HG03196 (cell line): ENCODE measurements around the gene RREB1.

Experiments used
- ATAC-seq: cut with Tn5 transposase; IDR thresholded peaks from one replicate; pipeline ENCODE4 v1.9.1; 2021; ENCODE audit not compliant: unreplicated experiment

Gene RREB1, protein sequence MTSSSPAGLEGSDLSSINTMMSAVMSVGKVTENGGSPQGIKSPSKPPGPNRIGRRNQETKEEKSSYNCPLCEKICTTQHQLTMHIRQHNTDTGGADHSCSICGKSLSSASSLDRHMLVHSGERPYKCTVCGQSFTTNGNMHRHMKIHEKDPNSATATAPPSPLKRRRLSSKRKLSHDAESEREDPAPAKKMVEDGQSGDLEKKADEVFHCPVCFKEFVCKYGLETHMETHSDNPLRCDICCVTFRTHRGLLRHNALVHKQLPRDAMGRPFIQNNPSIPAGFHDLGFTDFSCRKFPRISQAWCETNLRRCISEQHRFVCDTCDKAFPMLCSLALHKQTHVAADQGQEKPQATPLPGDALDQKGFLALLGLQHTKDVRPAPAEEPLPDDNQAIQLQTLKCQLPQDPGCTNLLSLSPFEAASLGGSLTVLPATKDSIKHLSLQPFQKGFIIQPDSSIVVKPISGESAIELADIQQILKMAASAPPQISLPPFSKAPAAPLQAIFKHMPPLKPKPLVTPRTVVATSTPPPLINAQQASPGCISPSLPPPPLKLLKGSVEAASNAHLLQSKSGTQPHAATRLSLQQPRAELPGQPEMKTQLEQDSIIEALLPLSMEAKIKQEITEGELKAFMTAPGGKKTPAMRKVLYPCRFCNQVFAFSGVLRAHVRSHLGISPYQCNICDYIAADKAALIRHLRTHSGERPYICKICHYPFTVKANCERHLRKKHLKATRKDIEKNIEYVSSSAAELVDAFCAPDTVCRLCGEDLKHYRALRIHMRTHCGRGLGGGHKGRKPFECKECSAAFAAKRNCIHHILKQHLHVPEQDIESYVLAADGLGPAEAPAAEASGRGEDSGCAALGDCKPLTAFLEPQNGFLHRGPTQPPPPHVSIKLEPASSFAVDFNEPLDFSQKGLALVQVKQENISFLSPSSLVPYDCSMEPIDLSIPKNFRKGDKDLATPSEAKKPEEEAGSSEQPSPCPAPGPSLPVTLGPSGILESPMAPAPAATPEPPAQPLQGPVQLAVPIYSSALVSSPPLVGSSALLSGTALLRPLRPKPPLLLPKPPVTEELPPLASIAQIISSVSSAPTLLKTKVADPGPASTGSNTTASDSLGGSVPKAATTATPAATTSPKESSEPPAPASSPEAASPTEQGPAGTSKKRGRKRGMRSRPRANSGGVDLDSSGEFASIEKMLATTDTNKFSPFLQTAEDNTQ (N-terminal part only)

DNA sequence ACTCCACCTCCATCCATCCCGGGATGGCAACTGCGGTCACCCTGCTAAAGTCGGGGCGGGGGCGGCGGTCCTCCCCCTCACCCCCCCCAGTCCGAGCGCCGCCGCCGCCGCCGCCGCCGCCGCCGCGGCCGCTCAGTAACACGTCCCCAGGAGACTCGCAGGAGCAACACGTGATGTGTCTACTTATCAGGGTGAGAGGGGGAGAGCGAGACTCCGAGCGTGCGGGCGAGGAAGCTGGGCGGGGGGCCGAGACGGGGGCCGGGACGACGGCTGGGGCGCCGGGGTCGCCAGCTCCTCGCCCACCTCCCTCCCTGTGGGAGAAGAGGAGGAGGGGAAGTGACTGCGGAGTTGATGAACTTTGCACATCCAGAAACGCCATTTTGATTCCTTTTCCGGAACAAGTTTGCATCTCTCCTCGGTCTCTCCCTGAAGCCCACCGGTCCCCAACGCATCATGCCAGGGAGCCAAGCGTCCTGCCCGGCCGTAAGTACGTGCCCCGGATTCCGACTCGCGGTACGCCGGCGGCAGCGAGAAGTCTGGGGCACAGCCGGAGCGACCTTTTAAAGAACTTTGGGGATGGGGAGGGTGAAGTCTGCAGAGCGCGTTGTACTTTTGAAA is at the start of gene RREB1:
RREB1 (plus strand) TSS at position 384 of the 618 bp plus-strand sequence. CDS start 73,951 bp downstream, outside the sequence.
- peak; percentile 61 for ATAC-seq

DNA sequence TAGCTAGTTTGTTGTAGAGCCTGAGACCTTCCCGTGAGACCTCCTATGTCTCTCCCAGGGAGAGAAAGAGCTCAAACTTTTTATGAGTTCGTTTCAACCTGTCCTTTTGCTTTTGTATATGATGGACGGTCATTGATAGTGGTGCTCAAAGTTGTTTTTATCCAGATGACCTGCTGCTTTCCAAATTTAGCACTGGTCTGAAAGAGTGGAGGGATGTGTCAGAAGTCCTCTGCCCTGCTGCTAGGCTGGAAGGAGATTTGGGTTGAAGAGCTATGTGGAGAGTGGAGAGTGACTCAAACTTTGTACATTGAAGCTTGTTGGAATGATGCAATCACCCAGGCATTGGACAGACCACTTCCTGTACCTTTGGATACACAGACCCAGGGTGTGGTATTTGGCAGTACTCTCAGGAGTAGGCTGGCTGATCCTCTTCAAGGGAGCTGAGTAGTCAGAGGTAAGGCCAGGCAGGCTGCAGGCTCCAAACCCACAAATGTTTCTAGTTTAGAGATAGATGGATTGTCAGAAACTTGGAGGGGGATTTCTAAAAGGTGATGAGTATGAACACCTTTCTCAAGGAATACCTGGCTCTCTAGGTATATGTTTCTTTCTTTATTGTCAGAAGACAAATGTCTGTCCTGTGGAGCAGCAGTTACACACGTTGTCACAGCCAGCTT is 49.4 kb upstream of the RREB1 start:
- no peak for ATAC-seq

DNA sequence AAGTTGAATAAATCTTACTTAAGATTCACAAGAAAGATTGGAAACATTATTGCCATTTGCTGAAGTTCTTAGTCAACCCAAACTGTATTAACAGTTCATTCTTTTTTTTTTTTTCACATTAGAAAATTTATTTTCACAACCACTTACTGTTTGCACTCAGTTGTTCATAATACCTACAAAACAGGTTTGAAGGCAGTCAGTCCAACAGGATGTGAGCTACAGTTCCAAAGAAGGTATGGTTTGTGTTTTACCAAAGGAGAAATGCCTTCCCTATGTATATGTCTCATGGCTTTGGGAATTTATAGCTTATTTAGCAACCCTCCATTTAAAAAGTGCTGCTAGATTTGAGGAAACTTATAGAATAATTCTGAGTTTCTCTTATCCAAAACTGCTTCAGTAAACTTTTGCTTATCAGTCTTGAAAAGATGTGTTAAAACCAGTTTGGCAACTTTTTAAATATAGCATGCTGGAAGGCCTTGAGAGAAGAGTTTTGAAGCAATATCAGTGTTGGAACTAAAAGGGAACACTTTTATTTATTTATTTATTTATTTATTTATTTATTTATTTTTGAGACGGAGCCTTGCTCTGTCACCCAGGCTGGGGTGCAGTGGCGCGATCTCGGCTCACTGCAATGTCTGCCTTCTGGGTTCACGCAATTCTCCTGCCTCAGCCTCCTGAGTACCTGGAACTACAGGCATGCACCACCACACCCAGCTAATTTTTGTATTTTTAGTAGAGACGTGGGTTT is 46.8 kb upstream of the RREB1 start:
- no peak for ATAC-seq

DNA sequence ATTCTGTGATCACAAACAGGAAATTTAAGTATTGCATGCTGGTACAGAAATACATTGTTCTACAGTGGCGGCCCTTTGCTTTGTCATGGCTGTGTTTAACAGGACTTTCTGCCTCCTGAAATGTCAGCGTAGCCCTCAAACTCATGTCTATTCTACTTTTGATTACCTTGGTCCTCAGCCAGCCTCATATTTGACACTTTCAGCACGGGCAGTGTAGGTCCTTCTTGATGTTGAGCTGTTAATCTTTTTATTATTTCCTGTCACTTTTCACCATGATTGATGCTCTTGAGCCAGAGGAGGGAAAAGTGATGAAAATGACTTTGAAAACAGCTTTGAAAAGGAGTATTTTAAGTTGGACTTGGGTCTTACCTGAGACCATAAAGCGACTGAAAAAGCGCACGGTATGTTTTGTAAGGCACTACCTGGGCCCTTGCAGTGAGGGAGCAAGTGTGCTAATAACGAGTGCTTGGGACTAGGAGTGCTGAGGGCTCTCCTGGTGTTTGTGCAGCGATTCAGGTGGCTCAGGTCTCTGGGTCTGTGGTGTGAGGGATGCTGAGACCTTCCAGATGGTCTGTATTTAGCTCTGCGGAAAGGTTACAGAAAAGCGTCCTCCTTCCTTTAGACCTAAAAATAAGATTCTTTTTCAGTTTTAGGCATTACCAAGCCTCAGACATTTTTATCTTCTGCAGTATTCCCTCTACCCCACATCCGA is 45.2 kb upstream of the RREB1 start:
- no peak for ATAC-seq

DNA sequence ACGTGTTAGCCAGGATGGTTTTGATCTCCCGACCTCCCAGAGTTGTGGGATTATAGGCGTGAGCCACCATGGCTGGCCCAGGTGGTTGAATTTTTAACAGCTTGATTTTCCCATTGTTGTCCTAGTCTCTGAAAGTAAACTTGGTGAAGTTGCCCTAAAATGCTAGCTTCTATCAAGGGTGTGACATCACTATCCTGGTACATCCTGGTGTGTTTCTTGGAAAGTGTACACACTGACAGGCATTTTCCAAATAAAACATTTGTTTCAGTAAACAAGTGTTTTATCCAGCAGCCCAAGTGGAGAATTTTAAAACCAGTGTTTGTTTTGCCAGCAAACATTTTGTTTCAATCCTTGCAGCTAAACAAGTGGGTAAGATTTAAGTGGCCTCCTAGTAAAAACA is 40.5 kb upstream of the RREB1 start:
- ATAC-seq, result no peak

DNA sequence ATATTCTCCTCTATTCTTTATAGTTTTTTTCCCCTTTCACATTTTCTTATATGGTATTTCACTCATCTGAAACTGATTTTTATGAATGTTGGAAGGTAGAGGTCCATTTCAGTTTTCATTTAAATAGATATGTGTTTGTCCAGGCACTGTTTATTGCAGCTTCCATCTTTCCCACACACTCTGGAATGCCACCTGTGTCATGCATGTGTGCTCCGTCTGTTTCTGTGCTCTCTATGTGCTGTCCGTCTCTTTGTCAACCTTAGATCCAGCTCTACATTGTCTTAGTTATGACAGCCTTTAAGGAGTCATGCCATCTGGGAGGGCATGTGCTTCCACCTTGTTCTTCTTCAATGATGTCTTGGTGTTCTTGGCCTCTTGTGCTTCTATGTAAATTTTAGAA is 36.4 kb upstream of the RREB1 start:
- ATAC-seq, result no peak

DNA sequence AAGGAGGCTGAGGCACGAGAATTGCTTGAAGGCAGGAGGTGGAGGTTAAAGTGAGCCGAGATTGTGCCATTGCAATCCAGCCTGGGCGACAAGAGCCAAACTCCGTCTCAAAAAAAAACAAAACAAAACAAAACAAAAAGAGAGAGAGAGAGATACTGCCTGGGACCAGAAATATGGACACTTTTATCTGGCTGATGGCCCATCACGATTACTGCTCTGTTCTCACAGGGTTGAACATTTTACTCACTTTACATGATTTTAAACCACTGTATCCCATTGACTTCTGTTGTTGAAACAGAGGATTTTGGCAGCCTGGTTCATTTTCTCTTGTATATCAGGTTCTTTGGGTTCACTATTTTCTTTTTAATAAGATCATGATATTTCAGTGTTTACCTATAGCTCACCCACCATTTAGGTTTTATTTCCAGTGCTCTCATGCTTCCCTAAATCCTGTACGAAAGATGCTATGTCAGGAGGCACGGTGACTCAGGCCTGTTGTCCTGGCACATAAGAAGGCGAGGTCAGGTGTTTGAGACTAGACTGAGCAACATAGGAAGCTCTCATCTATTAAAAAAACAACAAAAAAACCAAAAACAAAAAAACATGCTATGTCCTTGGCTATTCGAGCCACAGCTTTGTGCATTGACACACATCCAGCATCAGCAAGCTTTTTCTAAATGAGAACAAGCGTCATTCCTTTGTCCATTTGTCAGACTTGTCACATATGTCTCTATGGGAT is 34.5 kb upstream of the RREB1 start:
- no peak for ATAC-seq

DNA sequence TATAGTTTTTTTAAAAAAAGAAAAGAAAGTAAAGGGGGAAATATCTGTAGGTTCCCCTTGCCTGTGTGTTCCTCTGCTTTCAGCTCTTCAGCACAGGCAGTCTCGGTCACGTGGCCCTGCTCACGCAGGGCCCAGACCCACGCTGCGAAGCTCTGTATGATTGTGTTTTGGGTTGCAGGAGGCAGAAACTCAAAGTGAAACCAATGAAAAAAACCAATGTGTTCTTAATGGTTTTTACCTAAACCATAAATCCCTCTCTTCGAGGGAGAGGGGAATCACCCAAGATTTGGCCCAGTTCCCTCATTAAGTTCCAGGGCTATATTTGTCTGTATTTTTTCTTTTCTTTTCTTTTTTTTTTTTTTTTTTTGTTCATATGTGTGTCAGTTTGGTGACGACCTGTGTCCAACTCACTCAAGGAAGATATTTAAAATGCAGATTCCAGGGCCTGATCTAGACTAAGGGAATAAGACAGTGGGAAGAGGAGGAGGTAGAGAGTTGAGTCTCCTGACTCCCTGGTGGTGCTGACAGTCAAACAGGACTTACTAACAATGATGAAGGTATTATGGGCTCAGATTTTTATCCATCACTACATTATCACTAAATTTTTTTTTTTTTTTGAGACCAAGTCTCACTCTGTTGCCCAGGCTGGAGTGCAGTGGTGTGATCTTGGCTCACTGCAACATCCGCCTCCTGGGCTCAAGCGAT is 33.8 kb upstream of the RREB1 start:
- peak; percentile 95 for ATAC-seq

DNA sequence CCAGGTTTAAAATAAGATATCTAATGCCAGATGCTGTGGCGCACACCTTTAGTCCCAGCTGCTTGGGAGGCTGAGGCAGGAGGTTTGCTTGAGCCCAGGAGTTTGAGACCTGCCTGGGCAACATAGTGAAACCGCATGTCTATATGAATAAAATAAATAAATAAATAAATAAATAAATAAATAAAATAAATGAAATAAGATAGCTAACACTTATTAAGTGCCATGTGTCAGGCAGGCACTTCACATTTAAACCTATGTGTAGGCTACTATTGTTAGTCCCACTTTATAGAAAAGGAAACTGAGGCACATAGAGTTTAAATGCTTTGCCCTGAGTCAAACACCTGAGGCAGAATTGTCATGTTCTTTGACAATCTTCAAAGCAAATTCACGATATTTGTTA is 32.9 kb upstream of the RREB1 start:
- no peak for ATAC-seq

DNA sequence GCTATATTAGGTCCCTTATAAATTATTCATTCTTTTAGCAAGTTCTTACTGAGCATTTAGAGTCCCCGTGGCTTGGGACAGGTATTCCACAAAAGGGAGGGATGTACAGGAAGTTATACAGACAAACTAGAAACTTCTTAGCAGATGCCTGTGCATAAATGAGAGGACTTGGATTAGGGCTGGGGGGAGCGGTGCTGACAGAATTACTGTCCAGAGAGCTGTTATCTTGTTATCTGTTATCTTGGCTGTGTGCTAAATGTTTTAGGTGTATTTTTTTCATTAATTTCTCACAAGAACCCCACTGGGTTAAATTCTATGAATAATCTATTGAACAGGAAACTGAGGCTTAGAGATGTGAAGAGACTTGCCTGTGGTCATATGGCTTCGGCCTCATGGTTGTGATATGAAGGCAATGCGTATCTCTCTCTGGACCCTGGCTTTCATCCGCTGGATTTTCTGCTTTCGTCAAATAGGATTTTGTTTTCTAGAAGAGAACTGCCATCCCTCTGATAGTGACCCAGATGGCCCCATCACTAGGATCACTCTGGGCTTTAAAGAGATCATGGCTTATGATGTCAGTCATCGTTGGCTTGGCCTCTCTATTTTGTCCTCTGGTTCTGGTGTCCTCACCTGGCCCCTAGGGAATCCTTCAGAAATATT is 32.3 kb upstream of the RREB1 start:
- no peak for ATAC-seq

DNA sequence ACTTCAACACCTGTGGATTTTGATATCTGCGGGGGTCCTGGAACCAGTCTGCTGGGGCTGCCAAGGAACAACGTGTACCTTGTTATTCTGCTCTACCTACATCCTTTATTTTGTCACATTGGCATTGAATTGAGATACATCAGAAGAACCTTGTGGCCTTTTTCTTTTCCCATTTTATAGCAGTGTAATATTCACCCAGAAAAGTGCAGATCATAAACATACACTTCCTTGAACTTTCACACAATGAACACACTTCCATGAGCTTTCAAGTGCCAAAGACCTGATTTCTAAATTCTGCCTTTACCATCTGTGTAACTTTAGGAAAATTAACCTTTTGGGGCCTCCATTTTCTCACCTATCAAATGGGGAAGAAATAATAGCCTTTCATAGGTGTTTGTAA is 29.9 kb upstream of the RREB1 start:
- no peak for ATAC-seq

DNA sequence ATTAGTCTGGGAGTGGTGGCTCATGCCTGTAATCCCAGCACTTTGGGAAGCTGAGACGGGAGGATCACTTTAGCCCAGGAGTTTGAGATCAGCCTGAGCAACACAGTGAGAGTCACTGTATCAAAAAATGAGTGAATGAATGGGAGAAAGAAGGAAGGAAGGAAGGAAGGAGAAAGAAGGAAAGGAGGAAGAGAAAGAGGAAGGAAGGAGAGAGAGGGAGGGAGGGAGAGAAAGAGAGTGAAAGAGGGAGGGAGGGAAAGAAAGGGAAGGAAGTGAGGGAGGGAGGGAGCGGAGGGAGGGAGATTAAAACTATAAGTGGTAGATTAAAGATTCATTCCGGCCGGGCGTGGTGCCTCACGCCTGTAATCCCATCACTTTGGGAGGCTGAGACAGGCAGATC is 28.9 kb upstream of the RREB1 start:
- no peak for ATAC-seq

DNA sequence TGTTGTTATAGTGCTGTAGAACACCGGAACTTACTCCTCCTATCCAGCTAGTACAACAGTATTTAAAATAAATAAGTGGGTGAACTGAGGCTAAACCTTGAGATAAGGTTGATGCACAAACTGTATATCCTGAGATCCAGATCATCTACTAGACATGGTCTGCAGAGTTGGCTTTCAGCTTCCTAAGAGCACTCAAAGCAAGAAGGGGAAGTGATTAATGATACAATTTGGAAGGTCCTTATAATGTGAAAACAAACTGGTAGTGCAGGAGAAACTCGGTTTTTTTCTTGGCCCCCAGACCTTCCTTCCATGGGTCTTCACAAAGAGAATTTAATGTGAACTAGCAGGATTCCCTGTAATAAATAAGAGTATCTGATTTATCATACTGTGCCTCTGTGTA is 27.4 kb upstream of the RREB1 start:
- no peak for ATAC-seq

DNA sequence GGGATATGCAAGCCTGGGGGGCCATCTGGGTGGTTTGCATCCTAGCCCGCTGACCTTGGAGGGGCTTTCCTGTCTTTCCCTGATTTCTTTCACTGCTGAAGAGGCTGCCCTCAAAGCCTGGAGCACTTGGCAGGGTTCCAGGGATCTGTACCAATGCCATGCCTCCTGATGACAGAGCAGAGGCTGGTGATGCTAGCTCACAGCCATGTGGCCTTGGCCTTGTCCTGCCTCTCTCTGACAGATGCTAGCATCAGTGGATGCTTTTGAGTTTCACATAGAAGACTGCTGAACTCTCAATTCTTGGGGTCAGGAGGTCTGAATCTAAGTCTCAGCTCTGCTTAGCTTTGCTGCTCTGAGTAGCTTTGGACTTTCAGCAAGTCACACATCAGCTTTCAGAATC is 21.9 kb upstream of the RREB1 start:
- ATAC-seq, result peak; percentile 36

DNA sequence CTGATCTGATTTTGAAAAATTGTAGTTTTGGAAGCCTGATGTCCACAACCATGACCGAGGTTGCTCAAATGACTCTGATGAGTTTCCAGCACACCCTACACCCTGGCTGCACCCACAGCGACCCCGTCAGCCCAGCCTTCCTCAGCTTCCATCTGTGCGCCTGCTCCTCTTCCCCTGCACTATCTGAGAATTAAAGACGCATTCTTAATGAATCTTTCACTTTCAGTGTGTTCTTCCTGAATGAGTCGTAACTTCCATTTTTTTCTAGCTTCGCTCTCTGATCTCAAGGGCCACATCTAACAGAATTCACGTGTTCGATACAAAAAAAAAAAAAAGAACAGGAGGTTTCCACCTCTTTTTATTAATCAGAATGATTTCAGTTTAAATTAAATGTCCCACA is 21.3 kb upstream of the RREB1 start:
- ATAC-seq, result peak; percentile 64

DNA sequence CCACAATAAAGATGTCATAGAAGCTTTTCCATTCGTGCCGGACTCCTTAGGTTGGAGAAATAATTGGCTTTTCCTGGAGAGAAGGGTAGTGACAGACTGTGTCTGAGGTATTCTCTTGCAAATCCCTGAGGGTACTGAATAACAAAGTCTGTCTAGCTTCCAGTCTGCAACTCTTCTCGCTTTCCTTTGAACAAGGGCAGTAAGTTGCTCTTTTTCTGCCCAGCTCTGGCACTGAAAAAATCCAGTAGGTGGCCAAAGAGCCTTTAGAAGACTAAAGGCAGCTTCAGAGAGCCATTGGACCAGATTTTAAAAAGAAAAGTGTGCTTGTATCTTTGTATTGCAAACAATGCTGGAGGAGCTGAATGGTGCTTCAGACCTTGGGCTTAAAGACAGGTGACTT is 20.7 kb upstream of the RREB1 start:
- ATAC-seq, result no peak

DNA sequence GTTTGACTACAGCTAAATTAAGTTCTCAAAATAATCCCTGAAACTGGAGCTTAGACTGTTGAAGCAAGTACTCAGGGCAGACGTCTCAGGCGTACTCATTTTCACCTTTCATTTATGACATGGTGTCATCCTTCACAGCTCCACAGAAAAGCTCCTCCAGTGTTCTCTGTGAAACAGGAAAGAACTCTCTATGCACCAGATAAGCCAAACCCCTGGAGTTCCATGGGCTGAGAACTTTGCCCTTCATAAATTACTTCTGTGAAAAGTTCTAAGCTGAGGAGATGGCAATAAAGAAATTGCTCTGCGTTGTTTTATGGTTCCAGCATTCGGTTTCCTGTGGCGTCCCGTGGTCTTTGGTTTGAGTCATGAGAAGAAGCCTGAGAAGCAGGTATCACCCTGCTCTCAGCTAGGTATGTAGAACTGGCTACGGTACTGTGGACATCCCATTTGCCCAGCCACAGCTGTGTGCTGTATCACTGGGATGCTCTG is 20.2 kb upstream of the RREB1 start:
- ATAC-seq, result peak; percentile 46
